T-helper 9 cell (primary cell): Measurements from ENCODE around the gene TSPAN9.

Source experiments
- DNase-seq: peaks from one replicate; pipeline ENCODE4 v3.0.0-alpha.2; 2020

Gene TSPAN9

DNA sequence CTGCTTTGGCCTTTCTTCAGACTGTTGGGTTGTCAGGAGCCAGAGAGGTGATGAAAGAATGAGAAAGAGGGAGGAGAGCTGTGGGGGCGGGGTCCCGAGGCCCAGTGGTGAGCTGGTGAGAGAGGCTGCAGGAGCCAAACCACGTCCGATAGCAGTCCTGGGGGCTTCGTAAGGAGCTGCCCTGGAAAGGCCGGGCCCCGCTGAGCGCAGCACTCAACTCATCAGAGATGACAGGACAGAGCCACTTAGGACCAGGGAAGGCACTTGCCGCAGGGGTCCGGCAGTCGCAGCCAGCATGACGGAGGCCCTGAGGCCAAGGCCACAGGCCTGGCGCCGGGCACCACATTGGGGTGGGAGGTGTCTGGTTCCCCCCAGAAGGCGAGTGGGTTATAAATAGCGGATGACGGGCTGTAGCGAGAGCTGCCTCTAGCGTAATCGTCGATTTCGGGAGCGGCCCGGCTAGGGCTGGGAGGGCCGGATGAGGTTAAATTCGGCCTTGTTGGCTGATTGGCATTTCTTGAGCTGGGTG is 179.0 kb downstream of the TSPAN9 start:
- no peak for DNase-seq

DNA sequence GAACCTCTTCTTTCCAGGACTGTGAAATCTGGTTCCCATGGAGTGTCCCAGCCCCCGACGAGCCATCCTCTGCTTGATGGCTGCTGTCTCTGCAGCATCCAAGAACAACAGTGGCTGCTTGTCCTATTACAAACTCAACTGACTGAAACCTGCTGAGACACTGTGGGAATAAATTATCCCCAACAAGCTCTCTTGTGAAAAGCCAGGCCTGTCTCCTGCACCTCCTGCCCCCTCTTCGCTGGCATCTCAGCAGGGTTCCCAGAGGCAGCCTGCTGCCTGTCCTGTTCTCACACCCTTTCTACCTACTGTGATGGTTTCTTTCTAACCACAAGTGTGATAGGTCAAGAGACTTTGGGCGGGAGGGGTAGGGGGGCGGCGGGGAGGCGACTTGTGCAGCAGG is 180.2 kb downstream of the TSPAN9 start:
- DNase-seq = no peak

GRCh38 chr12:3259973-3260372 is 182.8 kb downstream of the TSPAN9 start:
- no peak for DNase-seq

DNA sequence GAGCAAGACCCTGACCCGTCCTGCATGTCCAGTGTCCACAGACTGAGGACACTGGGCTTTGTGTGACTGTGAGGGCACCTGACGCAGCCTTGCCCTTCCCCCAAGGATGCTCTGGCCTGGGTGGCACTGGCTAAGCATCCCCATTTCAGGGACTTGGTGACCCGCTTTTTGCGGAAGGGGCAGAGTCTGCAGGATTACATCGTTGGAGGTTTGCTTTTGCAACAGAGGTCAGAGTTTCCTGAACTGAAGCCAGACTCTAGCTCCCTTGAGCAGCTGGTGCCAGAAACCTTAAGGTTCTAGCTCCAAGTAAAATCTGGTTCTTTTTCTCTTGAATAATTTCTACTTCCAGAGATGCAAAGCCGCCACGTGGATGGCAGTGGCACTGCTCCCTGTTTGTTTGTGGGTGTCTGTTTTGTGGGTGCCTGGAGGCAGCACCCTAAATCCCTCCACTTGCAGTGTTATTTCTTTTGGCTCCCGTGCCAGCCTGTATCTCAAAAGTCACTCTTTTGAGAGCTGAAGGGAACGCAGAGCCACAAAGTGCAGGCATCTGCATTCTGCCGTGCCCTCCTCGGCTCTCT is 184.7 kb downstream of the TSPAN9 start:
- no peak for DNase-seq

DNA sequence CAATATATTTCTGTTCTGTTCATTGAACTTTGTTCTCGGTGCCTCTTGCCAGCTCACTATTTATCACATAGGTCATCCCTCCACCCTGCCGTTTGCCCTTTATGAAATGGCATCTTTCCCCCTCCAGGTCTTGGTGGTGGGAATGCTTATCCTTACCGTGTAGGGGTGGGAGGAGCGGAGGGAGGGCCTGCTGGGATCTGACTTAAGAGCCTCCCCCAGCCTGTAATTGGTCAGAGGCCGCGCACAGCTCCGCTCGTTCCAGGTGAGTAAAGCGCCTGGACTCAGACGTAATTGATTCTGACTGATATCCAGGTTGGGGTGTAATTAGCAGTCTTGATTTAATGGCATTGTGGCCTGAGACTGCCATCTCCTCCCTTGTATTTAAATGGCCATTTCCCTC is 185.3 kb downstream of the TSPAN9 start:
- no peak for DNase-seq

DNA sequence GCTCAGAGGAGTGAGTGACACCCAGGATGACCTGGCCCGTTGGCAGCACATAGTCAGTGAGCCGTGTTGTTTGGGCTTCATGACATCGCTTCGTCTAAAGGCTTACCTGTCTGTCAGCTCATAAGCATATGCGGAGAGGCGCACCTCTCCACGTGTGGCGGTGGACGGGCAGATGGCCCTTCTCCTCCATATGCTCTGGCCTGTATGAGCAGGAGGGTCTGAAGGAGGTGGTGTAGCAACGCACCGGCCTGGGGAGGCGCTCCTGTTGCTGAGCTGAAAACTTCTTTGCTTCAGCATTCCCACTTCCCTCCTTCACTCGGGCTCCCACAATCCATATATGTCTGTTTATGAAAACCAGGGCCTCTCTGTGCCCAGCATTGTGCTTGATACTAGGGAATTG is 186.1 kb downstream of the TSPAN9 start:
- DNase-seq = no peak

DNA sequence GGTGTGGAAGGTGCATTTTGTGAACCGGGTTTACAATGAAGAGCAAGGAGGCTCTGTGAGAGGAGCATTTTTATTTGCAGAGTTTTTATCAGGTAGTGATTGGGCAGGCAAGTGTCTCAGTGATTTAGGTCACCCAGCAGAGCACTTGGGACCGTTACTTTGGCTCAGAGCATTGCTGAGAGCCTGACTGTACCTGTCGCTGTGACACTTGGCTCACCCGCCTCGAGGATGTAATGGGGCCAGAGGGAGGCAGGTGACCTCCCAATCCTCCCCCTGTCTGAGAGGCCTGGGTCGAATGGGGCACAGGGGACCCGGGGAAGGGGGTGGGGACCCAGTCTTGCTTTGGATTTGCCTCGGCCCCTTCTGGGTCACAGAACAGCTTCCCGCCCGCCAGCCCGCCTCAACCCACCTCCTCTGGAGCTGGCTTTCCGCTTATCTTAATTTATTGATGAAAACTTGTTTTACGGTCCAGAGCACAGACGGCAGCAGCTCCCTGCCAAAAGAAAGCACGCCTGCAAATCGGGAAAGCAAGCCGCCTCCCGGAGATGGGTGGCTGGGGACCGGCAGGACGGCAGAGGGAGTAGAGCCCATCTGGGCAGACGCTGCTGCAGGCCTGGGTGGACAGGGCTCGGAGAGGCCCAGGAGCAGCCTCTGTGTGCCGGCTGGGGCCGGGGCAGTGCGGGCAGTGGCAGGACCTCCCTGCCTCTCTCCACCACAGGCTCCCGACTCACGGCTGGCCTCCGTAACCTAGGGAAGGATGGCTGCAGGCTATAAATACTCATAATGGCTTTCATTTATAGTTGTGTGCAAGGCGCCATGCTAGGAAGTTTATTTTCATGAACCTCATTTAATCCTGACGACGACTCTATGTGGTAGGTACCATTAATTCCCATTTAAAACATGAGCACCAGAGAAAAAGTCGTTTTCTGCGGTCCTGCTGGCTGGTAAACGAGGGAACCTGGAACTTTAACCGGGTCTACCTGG is 187.1 kb downstream of the TSPAN9 start:
- DNase-seq = no peak

DNA sequence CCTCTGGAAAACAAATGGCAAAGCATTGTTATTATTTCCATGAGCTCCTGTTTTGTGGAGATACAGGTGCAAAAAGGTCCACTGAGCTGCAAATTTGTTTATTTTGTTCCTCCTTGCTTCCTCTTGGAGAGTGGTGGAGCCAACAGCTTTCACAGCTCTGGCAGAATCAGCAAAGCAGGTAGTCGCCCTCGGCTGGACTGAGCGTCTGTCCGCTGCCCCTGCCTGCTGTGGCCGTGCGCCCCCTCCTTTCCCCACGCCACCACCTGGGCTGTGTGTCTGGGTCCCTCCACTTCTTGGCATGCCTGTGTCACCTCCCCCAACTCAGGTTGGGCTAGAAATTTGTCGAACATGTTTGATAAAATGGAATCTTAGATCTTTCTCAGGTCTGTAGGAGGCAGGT is 188.2 kb downstream of the TSPAN9 start:
- no peak for DNase-seq

GRCh38 chr12:3266638-3267037 is 189.5 kb downstream of the TSPAN9 start:
- DNase-seq = no peak

- DNase-seq = no peak
Observed at GRCh38 chr12:3267690-3268089, 190.5 kb downstream of the TSPAN9 start.

DNA sequence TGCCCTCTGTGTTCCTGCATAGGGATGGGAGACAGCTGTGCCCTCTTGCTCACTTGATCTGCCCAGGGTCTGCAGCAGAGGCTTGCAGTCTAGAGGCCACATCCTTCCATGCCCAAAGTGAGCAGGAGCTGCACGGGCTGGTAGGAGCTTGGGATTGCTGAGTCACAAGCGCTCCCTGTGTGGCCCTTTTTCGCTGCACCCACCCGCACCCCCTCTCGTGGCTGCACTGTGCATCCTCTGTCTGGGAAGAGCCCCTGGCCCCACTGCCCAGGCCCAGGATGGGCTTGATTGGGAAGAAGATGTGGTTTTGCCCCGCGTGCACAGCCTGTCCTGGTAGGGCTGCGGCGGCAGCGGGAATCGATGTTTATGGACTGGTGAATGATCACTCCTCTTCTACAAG is 192.4 kb downstream of the TSPAN9 start:
- DNase-seq = no peak

DNA sequence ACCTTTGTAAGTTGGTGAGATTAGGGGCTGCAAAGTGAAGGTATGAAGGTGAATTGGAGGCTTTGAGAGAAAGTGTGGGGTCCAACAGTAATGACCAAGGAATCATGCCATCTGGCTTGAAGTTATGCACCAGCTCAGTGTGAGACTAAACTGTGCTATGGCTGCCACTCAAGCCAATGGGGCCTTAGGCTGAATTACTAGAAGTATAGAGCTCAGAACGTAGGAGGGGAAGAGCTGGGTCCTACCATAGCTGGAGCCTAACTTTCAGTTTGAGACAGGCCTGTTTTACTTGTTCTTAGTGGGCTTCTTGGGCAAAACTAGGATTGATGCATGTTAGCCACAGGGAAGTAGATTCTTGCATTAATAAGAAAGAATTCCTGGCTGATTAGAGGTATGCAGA is 194.0 kb downstream of the TSPAN9 start:
- DNase-seq = no peak

DNA sequence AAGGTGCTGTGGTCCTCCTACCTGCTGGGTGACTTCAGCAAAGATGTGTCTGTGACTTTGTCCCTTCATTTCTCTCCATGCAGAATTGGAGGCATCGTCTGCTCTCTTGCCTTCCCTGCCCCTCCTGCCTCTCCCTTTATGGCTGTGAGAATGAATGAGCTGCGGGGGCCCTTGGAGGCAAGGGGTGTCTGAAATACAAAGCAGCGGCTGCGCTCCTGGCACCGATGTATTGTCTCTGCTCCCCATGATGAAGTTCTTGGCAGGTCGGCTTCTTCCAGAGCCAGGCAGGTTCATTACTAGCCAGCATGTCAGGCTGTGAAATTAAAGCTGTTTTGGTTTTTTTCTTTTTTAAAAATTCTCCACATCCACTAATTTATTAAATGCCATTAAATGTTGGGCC is 194.5 kb downstream of the TSPAN9 start:
- DNase-seq = no peak

DNA sequence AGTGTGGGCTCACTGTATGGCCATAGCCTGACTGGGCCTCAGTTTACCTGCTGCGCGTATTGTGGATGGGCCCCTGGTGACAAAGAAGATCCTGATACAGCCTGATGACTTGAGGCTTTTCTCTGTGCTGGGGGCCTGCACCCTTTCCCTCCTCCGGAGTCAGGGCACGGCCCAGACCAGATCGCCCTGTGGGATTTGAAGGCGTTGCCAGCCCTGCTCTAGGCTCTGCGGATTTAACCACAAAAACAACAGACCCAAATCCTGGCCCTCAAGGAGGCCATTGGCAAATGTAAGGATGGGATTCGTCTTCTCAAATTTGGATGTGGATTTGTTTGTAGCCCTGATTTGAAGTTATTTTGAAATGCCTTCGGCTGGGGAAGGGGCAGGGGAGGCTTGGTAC is 195.8 kb downstream of the TSPAN9 start:
- no peak for DNase-seq

- no peak for DNase-seq
Observed at GRCh38 chr12:3273409-3273853, 196.3 kb downstream of the TSPAN9 start.

DNA sequence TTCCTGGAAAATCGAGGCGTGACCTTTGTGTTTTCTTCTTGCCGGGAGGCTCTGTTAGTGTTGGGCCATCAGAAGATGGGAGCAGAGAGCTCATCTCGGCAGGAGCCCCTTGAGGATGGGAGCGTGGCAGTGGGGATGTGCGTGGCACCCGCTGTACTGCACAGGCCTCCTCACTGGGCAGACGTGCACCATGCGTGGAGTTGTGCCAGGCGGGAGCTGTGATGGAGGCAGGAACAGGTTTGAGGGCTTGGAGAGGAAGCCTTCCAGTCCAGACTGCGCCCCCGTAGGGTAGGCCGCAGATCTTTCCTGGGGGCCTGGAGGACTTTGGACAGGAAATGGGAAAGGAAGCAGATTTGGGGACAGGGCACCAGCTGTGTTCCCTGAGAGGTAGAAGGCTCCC is 197.5 kb downstream of the TSPAN9 start:
- DNase-seq = no peak

DNA sequence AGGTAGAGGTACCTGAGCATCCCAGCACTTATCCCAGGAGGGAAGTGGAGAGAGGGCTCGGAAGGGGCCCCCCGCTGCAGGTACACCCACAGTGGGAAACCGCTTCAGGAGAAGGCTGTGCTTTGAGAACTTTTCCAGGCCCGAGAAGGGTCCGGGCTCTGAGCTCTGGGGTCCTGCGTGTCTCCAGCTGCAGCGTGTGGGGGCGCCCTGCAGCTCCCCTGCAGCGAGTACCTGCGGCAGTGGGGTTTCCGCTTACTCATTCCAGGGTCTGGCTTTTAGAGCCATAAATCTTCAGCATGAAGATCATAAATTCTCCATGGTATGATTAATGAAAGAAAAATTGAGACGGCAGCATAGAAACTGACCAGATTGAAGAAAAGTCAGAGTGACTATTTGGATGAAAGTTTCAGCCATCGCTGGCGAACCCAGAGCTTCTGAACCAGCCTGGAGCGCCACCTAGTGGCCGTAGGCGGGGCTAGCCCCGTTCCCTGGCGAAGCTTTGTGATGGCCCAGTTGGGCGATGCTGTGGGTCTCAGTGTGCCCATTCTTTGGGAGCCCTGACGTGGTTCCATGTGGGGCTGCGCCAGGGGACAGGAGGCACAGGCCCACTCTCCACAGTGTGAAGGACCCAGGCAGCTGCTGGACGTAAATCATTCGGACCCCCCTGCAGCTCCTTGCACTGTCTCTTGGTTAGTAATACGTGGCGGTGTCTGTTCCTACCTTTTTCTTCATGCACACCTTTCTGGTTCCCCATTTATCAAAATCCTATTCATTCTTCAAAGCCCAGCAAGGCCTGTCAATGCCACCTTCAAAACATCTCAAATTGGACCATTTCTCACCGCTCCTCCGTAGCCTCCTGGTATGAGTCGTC is 198.2 kb downstream of the TSPAN9 start:
- peak; percentile 63 for DNase-seq

DNA sequence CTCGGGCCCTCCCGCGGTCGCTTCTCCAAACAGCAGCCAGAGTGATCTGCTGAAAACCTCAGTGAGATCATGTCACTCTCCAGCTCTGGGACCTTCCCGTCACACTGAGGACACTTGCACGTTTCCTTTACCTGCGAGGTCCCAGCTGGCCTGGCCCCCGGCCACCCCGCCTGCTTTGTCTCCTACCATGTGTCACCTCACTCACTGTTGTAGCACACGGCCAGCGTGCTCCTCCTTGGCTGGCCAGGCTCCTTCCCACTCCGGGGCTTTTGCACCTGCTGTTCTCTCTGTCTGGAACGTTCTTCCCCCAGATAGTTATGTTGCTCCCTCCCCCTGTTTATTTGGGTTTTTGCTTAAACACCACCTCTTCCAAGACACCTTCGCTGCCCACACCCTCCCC is 199.0 kb downstream of the TSPAN9 start:
- no peak for DNase-seq

DNA sequence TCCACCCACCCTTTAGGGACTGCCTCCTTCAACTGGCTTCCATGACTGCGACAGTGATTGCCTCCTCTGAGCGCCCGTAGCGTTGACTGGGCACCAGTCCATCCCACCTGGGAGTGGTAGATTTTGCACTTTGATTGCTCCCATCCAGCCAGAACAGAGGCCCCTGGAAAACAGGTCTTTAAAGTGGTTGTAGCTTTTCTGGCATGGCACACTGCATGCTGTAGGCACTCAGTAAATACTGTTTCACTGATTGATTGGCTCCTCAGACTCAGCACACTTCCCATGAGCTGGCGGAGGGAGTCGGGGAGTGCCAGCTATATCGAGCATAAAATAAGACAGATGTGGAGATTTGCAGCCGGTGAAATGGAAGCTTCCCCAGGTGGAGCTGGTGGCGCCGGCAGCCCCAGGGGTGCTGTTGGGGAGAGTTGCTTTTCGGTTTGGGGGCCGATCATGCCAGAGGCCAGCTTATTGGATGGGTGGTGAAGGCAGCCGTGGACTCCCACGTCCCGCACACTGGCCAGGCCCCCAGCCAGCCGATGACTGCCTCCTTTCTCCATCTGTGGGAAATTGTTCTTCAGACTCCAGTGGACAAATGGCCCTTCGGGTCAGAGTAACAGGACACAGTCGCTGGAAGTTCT is 200.2 kb downstream of the TSPAN9 start:
- no peak for DNase-seq

- no peak for DNase-seq
Observed at GRCh38 chr12:3278681-3279414, 201.7 kb downstream of the TSPAN9 start.

DNA sequence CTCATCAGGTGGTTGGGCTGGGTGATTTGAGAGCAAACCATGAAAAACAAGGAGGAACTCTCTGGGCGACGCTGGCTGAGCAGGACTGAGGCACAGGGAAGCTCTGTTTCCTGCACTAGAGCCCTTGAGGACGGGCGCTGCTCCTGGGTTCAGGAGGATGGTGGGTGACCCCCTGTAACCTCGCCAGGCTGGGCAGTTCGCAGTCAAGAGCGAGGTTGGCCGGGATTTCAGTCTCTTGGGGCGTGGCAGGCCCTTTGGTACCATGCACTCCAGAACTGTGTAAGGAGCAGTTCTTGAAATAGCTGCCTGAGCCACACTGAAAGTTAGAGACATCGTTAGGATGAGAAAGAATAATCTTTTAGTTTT is 202.2 kb downstream of the TSPAN9 start:
- no peak for DNase-seq

DNA sequence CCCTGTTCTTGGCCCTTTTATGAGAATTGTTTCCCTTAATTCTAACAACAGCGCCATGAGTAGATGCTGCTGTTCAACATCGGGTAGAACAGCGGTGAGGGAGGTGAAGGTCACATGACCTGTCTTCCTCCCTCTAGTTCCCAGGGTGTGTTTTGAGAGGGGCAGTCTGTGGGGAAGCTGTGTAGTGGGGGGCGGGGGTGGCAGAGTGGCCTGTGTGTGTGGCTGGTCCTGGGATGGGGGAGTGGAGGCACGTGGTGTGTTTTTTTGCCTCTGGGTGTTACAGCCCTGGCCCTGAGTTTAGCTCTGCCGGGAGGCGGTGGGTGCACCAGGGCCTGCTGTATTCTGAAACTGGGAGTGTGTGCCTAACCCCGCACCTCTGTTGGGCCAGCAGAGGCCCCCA is 202.7 kb downstream of the TSPAN9 start:
- DNase-seq = no peak
